Osteocyte (in vitro differentiated cells): ENCODE measurements around the gene ARHGAP36. TPM values are rescaled to one million over a fixed set of nuclear protein-coding genes. Genes with fewer than 3 reads are reported as not detected.

Experiments used
- DNase-seq: peaks from one replicate; pipeline ENCODE4 v3.0.0; 2021; ENCODE audit warnings: mixed read lengths; ENCODE audit not compliant: unreplicated experiment; ENCODE audit errors: extremely low spot score
- H3K27ac Mint-ChIP-seq: one replicate; pipeline ENCODE4 v1.8.0; 2021; ENCODE audit warnings: mild to moderate bottlenecking, mixed read lengths; ENCODE audit not compliant: unreplicated experiment
- H3K27me3 Mint-ChIP-seq: one replicate; pipeline ENCODE4 v1.8.0; 2021; ENCODE audit warnings: mixed read lengths; ENCODE audit not compliant: unreplicated experiment
- H3K36me3 Mint-ChIP-seq: one replicate; pipeline ENCODE4 v1.8.0; 2021; ENCODE audit warnings: mixed read lengths; ENCODE audit not compliant: unreplicated experiment
- H3K4me1 Mint-ChIP-seq: one replicate; pipeline ENCODE4 v1.8.0; 2021; ENCODE audit warnings: mixed read lengths; ENCODE audit not compliant: unreplicated experiment
- H3K4me3 Mint-ChIP-seq: one replicate; pipeline ENCODE4 v1.8.0; 2021; ENCODE audit warnings: mild to moderate bottlenecking, moderate library complexity, mixed read lengths; ENCODE audit not compliant: unreplicated experiment
- H3K9me3 Mint-ChIP-seq: one replicate; pipeline ENCODE4 v1.8.0; 2021; ENCODE audit warnings: mixed read lengths; ENCODE audit not compliant: unreplicated experiment
- total RNA-seq: library from RNA; stranded (reverse); gene quantifications from 2 replicates; pipeline ENCODE4 v1.2.1, GENCODE V29; 2021
- TF ChIP-seq, protein P1 (sequence below): fragments of 200-600 bp; sonication (generic); IDR thresholded peaks from 2 replicates; pipeline ENCODE4 v1.5.0; 2021; ENCODE audit warnings: antibody characterized with exemption, mild to moderate bottlenecking, moderate library complexity

ARHGAP36 gene
- total RNA-seq, 1 donor from 2014 or later: not detected

DNA sequence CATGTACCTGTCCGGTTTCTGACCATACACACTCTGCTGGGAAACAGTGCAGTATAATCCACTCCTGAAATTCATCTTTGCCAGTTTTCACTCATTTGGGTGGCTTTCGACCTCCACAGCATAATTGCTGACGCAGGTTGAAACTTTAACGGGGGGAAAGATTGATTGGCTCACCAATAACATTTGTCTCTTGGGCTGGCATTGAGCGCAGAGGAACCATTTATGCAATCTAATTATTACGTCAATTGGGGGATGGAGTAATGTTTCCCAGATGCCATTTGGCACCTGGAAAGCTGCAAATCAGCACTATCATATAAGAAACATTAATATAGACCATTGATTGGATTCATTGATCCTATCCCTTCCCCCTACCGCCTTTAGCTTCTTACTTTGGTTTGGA is 24.1 kb upstream of the ARHGAP36 start:
- H3K4me3 Mint-ChIP-seq: no peak overlapping the region
- no peak overlapping the region for H3K27ac Mint-ChIP-seq
- peaks cover 2% of the 10 kb centered on the region for H3K27me3 Mint-ChIP-seq
- H3K4me1 Mint-ChIP-seq: no peaks in the 10 kb centered on the region
- H3K9me3 Mint-ChIP-seq: no peaks in the 10 kb centered on the region
- no peaks in the 10 kb centered on the region for H3K36me3 Mint-ChIP-seq
- TF ChIP-seq, protein P1, sequence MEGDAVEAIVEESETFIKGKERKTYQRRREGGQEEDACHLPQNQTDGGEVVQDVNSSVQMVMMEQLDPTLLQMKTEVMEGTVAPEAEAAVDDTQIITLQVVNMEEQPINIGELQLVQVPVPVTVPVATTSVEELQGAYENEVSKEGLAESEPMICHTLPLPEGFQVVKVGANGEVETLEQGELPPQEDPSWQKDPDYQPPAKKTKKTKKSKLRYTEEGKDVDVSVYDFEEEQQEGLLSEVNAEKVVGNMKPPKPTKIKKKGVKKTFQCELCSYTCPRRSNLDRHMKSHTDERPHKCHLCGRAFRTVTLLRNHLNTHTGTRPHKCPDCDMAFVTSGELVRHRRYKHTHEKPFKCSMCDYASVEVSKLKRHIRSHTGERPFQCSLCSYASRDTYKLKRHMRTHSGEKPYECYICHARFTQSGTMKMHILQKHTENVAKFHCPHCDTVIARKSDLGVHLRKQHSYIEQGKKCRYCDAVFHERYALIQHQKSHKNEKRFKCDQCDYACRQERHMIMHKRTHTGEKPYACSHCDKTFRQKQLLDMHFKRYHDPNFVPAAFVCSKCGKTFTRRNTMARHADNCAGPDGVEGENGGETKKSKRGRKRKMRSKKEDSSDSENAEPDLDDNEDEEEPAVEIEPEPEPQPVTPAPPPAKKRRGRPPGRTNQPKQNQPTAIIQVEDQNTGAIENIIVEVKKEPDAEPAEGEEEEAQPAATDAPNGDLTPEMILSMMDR: no peak
- no peak for DNase-seq

DNA sequence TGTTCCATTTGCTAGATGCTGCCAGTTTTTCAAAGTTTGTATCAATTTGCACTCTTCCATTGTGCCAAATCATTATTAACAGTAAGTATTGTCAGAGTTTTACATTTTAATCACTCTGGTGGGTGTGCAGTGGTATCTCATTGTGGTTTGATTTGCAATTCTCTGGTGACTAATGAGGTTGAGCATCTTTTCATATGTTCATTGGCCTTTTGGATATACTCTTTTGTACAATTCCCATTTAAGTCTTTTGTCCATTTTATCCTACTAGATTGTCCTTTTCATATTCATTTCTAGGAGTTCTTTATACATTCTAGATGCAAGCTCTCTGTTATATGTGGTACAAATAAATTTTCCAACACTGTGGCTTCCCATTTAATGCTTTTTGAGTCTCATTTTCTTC is 17.4 kb upstream of the ARHGAP36 start:
- no peak overlapping the region for H3K27ac Mint-ChIP-seq
- H3K36me3 Mint-ChIP-seq: no peaks in the 10 kb centered on the region
- no peaks in the 10 kb centered on the region for H3K4me1 Mint-ChIP-seq
- H3K9me3 Mint-ChIP-seq: no peaks in the 10 kb centered on the region
- H3K4me3 Mint-ChIP-seq: no peak overlapping the region
- DNase-seq: no peak
- TF ChIP-seq, protein P1: no peak
- peaks cover 3% of the 10 kb centered on the region for H3K27me3 Mint-ChIP-seq

DNA sequence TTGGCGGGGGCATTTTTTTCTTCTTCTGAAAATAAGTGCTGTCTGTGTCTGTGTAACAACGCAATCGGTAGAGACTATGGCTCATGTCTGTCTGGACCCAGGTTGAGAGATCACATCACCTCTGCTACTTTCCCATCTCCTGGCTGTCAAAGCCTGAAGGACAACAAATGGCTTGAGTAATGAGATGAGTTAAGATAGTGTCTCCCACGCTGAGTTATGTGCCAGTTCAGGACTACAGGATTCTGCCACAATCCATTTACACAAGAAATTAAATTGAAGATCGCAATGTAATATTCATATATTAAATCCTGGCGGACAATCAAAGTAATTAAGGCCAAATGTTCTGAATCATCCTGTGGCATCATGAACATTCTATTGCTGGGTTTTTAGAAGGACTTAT is 16.5 kb upstream of the ARHGAP36 start:
- Mint-ChIP-seq H3K27ac (no peak overlapping the region), H3K4me1 (no peaks in the 10 kb centered on the region), H3K9me3 (no peaks in the 10 kb centered on the region), H3K27me3 (peaks cover 3% of the 10 kb centered on the region), H3K36me3 (no peaks in the 10 kb centered on the region), H3K4me3 (no peak overlapping the region)
- DNase-seq: no peak
- TF ChIP-seq, protein P1: no peak

DNA sequence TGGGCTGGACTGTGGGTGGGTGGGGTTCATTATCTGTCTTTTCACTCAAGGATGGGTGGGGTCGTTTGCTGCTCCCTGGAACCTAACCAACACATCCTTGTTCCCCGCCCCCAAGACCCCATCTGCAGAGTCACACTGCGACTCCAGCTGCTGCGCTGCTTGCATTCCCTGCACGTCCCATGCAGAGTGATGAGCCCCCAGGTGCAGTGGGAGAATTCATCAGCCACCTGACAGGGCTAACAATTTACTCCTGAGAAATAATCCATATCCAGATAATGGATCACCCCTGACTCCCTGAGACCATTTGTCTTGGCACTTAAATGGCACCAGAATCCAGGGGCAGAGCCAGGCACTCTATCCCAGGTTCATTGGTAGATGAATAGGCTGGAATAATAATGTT is 12.4 kb upstream of the ARHGAP36 start:
- TF ChIP-seq, protein P1: no peak
- H3K4me3 Mint-ChIP-seq: no peak overlapping the region
- no peak overlapping the region for H3K27ac Mint-ChIP-seq
- peaks cover 3% of the 10 kb centered on the region for H3K27me3 Mint-ChIP-seq
- no peaks in the 10 kb centered on the region for H3K36me3 Mint-ChIP-seq
- no peak for DNase-seq
- no peaks in the 10 kb centered on the region for H3K9me3 Mint-ChIP-seq
- H3K4me1 Mint-ChIP-seq: no peaks in the 10 kb centered on the region

DNA sequence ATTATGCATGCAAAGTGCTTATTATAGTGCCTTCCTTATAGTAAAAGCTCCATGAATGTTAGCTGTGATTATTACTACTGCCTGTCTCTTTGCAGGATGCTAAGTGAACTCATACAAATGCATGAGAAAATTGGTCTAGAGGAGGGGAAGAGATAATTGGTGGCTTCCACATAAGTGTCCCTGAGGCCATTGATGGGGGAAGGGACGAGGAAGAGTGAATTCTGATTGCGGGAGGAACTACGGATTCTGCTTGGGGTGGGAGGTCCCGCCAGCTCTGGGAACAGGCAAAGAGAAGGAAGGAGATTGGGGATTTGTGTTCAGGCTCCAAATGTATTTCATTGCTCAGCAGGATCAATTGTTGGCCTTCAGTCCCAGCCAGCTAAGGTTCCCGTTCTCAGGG is 11.6 kb upstream of the ARHGAP36 start:
- Mint-ChIP-seq H3K4me3 (no peak overlapping the region), H3K27me3 (peaks cover 3% of the 10 kb centered on the region), H3K9me3 (no peaks in the 10 kb centered on the region), H3K36me3 (no peaks in the 10 kb centered on the region), H3K27ac (no peak overlapping the region), H3K4me1 (no peaks in the 10 kb centered on the region)
- TF ChIP-seq, protein P1: no peak
- DNase-seq: no peak
